GM19455 (cell line): ENCODE measurements around the gene LGALS12.
"Not testable (repeated sequence)": the region's sequence is repeated elsewhere in the genome, so short reads cannot be mapped to it uniquely, and the experiment has no call there.

ENCODE experiments used
- ATAC-seq: cut with Tn5 transposase; IDR thresholded peaks from one replicate; pipeline ENCODE4 v1.9.1; 2021; ENCODE audit not compliant: unreplicated experiment

LGALS12 gene

GRCh38 chr11:63504933-63505586 lies 824 bp upstream of the LGALS12 start:
- ATAC-seq = no peak

GRCh38 chr11:63506876-63507275 lies 992 bp downstream of the LGALS12 start:
- ATAC-seq = no peak

GRCh38 chr11:63507511-63507910 lies 1.6 kb downstream of the LGALS12 start:
- ATAC-seq = no peak

- no peak for ATAC-seq
Measured at GRCh38 chr11:63508009-63508408, 2.1 kb downstream of the LGALS12 start.

GRCh38 chr11:63508745-63509144 lies 2.9 kb downstream of the LGALS12 start:
- ATAC-seq = no peak

GRCh38 chr11:63510360-63511047 lies 4.6 kb downstream of the LGALS12 start:
- no peak for ATAC-seq

- no peak for ATAC-seq
Measured at GRCh38 chr11:63511048-63511748, 5.3 kb downstream of the LGALS12 start.

GRCh38 chr11:63512816-63513215 lies 6.9 kb downstream of the LGALS12 start:
- ATAC-seq = no peak

- ATAC-seq = no peak
Measured at GRCh38 chr11:63516109-63516508, 10.2 kb downstream of the LGALS12 start.

- ATAC-seq = no peak
Measured at GRCh38 chr11:63517156-63517555, 11.3 kb downstream of the LGALS12 start.

GRCh38 chr11:63518548-63518947 lies 12.7 kb downstream of the LGALS12 start:
- no peak for ATAC-seq

GRCh38 chr11:63520606-63521170 lies 14.8 kb downstream of the LGALS12 start:
- no peak for ATAC-seq

GRCh38 chr11:63521896-63522295 lies 16.0 kb downstream of the LGALS12 start:
- ATAC-seq = no peak

GRCh38 chr11:63523151-63523550 lies 17.3 kb downstream of the LGALS12 start:
- no peak for ATAC-seq

GRCh38 chr11:63527667-63528066 lies 21.8 kb downstream of the LGALS12 start:
- no peak for ATAC-seq

GRCh38 chr11:63528156-63528555 lies 22.3 kb downstream of the LGALS12 start:
- ATAC-seq = not testable (repeated sequence)

- not testable (repeated sequence) for ATAC-seq
Measured at GRCh38 chr11:63528729-63529278, 22.9 kb downstream of the LGALS12 start.

GRCh38 chr11:63529373-63529772 lies 23.5 kb downstream of the LGALS12 start:
- ATAC-seq = not testable (repeated sequence)

- no peak for ATAC-seq
Measured at GRCh38 chr11:63530021-63530420, 24.1 kb downstream of the LGALS12 start.

GRCh38 chr11:63531074-63531792 lies 25.3 kb downstream of the LGALS12 start:
- peak; percentile 65 for ATAC-seq

GRCh38 chr11:63532117-63532516 lies 26.2 kb downstream of the LGALS12 start:
- no peak for ATAC-seq
